Activated T-cell treated with anti-CD3 and anti-CD28 coated beads, Interleukin-2, amount 50 U/mL, for 4 hours (primary cell): ENCODE results near the gene EDA. TPM values are rescaled to one million over a fixed set of nuclear protein-coding genes. Genes with fewer than 3 reads are reported as not detected.
"Not testable (repeated sequence)": the region's sequence is repeated elsewhere in the genome, so short reads cannot be mapped to it uniquely, and the experiment has no call there.

Experiments used
- ATAC-seq, 2 donors: fragments of 200-7000 bp; cut with Tn5 transposase; one replicate each; pipeline ENCODE4 v1.10.0; 2021
- DNase-seq: peaks from one replicate; pipeline ENCODE4 v3.0.0-alpha.2; 2020
- H3K27me3 Mint-ChIP-seq: one replicate; pipeline ENCODE4 v1.8.0; 2021; ENCODE audit warnings: low read depth, mixed read lengths
- H3K36me3 Mint-ChIP-seq: one replicate; pipeline ENCODE4 v1.8.0; 2022; ENCODE audit warnings: mixed read lengths; ENCODE audit not compliant: insufficient read depth
- H3K4me1 Mint-ChIP-seq: one replicate; pipeline ENCODE4 v1.8.0; 2021; ENCODE audit warnings: low read depth, mixed read lengths
- H3K4me3 Mint-ChIP-seq: one replicate; pipeline ENCODE4 v1.8.0; 2021; ENCODE audit warnings: mild to moderate bottlenecking, moderate library complexity, mixed read lengths
- H3K9me3 Mint-ChIP-seq: one replicate; pipeline ENCODE4 v1.8.0; 2021; ENCODE audit warnings: mixed read lengths
- total RNA-seq, 3 donors: library from RNA; stranded (reverse); gene quantifications; one replicate each; pipeline ENCODE4 v1.2.1, GENCODE V29; 2021

The EDA gene
- total RNA-seq, 3 donors from 2014 or later, result 0.42 to 2.6 (median 1.2) TPM

DNA sequence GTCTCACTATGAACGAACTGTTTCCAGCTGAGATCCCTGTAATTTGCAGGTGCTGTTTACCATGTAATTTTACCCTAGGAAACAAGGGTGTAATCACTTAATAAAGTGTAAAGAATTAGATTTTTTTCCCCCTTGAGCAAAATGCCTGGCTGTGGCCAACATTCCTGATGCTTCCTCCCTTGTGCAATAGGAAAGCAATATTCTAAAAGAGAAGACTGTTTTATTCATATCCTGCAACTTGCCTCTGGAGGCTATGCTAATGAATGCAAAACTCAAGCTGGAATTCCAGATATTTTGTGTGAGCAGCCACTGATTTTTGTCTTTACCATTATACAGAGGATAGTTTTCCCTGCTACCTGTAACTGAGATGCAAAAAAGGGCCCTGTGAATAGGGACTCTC lies 335.8 kb downstream of the EDA start:
- ATAC-seq (no peak), DNase-seq (no peak)
- H3K27me3 Mint-ChIP-seq, result no peaks in the 10 kb centered on the region
- no peaks in the 10 kb centered on the region for H3K4me1 Mint-ChIP-seq
- H3K9me3 Mint-ChIP-seq, result no peaks in the 10 kb centered on the region
- peaks cover 1% of the 10 kb centered on the region for H3K36me3 Mint-ChIP-seq
- no peak overlapping the region for H3K4me3 Mint-ChIP-seq

GRCh38 chrX:69959712-69960111 lies 343.8 kb downstream of the EDA start:
- ATAC-seq (no peak), DNase-seq (no peak)
- no peaks in the 10 kb centered on the region for H3K27me3 Mint-ChIP-seq
- no peaks in the 10 kb centered on the region for H3K4me1 Mint-ChIP-seq
- H3K4me3 Mint-ChIP-seq, result no peak overlapping the region
- no peaks in the 10 kb centered on the region for H3K9me3 Mint-ChIP-seq
- no peaks in the 10 kb centered on the region for H3K36me3 Mint-ChIP-seq

- no peak for DNase-seq
- Mint-ChIP-seq H3K9me3 (no peaks in the 10 kb centered on the region), H3K27me3 (no peaks in the 10 kb centered on the region), H3K4me1 (no peaks in the 10 kb centered on the region), H3K4me3 (no peak overlapping the region), H3K36me3 (no peaks in the 10 kb centered on the region)
- peak in 1 of 2 donors; percentile 30 for ATAC-seq
These were observed 345.6 kb downstream of the EDA start for GRCh38 chrX:69961365-69962072.

DNA sequence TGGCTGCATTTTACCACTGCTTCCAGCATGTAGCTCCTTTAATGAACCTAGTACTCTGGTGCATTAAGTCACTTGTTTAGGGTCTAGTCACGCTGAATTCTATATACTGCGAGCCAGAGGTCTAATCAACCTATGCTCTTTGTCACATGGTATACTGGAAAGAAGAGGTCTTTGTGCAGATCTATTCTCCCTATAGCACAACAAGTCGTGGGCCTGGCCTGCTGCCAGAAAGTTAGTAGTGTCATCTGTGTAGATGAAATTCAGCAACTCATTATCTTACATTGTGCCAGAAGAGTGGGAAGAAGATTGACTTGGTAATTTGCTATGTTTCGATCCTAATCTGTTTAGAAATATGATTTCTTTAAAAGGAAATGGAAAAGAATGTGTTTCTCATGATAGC lies 353.0 kb downstream of the EDA start:
- no peaks in the 10 kb centered on the region for H3K27me3 Mint-ChIP-seq
- DNase-seq (no peak), ATAC-seq (no peak)
- no peaks in the 10 kb centered on the region for H3K9me3 Mint-ChIP-seq
- no peak overlapping the region for H3K4me3 Mint-ChIP-seq
- no peaks in the 10 kb centered on the region for H3K36me3 Mint-ChIP-seq
- H3K4me1 Mint-ChIP-seq, result no peaks in the 10 kb centered on the region

DNA sequence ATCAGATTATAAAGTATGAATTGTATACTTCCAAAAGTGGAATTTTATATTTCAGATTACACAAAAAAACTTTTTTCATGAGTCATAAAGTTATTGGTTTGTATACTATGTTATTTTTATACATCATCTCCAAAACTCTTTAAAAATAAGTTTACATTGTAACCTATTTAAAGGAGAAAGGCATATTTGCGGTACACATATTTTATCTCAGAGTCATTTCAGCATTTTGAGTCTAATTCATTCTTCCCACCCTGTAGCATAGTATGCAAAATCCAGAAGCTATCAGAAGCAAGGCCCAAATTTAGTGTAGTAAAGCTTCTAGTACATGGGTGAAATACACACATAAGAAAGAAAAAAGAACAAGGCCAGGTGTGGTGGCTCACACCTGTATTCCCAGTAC lies 353.5 kb downstream of the EDA start:
- no peaks in the 10 kb centered on the region for H3K9me3 Mint-ChIP-seq
- ATAC-seq, result no peak
- H3K27me3 Mint-ChIP-seq, result no peaks in the 10 kb centered on the region
- no peak for DNase-seq
- no peaks in the 10 kb centered on the region for H3K4me1 Mint-ChIP-seq
- H3K4me3 Mint-ChIP-seq, result no peak overlapping the region
- H3K36me3 Mint-ChIP-seq, result no peaks in the 10 kb centered on the region

DNA sequence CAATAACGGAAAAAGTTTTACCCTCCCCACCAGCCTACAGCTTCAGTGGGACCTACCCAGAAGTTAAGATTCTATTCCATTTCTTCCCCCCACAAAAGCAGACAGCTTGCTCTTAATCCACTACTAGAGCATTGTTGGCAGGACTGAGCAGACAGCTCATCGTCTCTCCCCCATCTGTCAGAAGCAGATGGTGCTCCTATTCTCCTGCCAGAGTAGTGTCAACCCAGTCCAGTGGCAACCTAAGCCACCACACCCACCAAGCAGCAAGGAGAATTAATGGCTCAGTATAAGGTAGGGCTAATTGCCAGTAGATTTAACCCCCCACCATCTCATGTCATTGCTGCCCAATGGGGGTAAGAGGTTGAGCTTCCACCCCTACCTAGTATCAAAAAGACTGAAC lies 371.8 kb downstream of the EDA start:
- ATAC-seq (no peak), DNase-seq (no peak)
- Mint-ChIP-seq H3K36me3 (no peaks in the 10 kb centered on the region), H3K4me3 (no peak overlapping the region), H3K4me1 (peaks cover 4% of the 10 kb centered on the region), H3K27me3 (no peaks in the 10 kb centered on the region), H3K9me3 (no peaks in the 10 kb centered on the region)

GRCh38 chrX:69988955-69989394 lies 373.1 kb downstream of the EDA start:
- H3K27me3 Mint-ChIP-seq, result no peaks in the 10 kb centered on the region
- ATAC-seq, result peak in 1 of 2 donors; percentile 10
- peaks cover 4% of the 10 kb centered on the region for H3K4me1 Mint-ChIP-seq
- no peak overlapping the region for H3K4me3 Mint-ChIP-seq
- H3K9me3 Mint-ChIP-seq, result no peaks in the 10 kb centered on the region
- H3K36me3 Mint-ChIP-seq, result no peaks in the 10 kb centered on the region
- DNase-seq, result no peak

DNA sequence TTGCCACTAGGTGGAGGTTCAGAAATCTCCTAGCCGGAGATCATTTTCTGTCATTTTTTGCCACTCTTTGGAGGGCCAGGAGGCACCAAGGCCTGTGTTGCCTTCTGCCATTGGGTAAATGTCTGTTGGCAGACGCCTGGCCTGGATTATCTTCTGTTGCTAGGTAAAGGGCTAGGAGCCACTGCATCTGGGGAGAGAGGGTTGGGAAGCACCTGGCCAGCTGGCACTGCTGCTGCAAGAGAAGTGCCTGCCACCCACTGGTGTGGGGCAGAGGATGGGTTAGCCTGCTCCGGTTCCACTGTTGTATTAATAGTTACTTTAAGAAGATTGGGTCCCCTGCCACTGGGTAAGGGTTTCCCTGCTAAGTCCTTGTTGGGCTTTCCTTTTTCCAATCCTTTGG lies 375.8 kb downstream of the EDA start:
- Mint-ChIP-seq H3K36me3 (peaks cover 2% of the 10 kb centered on the region), H3K4me3 (no peak overlapping the region), H3K27me3 (no peaks in the 10 kb centered on the region), H3K9me3 (no peaks in the 10 kb centered on the region), H3K4me1 (peaks cover 4% of the 10 kb centered on the region)
- DNase-seq (no peak), ATAC-seq (no peak)

DNA sequence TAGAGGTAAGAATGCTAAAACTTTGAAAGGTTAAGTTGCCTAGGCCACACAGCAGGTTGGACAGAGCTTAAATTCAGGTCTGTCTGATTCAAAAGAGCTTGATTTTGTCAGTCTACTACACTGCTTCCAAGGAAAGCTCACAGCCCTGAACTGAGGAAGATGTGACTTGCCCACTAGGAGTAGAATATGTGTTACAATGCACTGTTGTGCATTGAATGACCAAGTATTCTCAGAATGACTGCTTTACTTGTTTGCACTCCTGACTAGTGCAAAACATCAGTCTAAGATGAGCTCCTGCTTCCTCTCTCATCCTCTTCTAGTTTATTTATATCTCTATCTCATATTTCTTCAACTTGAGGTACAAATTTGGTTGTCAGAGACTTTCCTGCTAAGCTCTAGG lies 377.6 kb downstream of the EDA start:
- DNase-seq (no peak), ATAC-seq (no peak)
- Mint-ChIP-seq H3K9me3 (no peaks in the 10 kb centered on the region), H3K36me3 (peaks cover 2% of the 10 kb centered on the region), H3K4me3 (no peak overlapping the region), H3K27me3 (no peaks in the 10 kb centered on the region), H3K4me1 (no peaks in the 10 kb centered on the region)

DNA sequence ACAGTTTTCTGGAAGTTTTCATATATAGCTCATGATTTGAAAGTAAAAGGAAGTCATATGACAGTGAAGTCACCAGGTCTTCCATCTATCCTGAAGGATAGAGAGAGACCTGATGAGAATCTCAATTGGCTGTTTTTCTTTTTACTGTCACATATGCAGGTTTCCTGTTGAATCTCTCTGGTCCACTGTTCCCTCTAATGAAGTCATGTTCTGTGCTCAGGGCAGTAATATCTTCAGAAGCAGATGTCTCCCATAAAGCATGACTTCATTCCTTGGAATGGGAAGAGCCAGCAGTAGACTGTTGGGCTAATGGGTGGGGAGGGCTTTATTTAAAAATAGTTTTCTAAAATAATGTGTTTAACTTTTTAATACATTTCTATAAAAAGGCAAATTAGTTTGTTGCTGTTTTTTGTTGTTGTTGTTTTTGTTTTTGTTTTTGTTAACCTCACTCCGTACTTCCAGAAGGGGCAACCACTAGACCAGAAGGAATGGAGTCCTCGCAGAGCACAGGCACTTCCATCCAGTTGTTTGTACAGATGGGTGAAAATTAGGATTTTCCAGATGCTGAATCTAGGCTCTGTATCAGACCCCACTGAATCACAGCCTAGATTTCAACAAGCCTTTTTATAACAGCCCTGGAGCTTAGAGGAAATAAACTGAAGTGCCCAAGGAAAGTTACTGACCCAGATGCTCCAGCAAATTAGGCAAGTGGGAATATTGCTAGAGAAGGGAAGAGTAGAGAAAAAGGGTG lies 379.6 kb downstream of the EDA start:
- H3K4me3 Mint-ChIP-seq, result no peak overlapping the region
- ATAC-seq (no peak), DNase-seq (no peak)
- no peaks in the 10 kb centered on the region for H3K27me3 Mint-ChIP-seq
- no peaks in the 10 kb centered on the region for H3K4me1 Mint-ChIP-seq
- H3K9me3 Mint-ChIP-seq, result no peaks in the 10 kb centered on the region
- peaks cover 2% of the 10 kb centered on the region for H3K36me3 Mint-ChIP-seq

GRCh38 chrX:69996113-69996468 lies 380.2 kb downstream of the EDA start:
- no peaks in the 10 kb centered on the region for H3K27me3 Mint-ChIP-seq
- H3K4me1 Mint-ChIP-seq, result no peaks in the 10 kb centered on the region
- no peak for ATAC-seq
- H3K9me3 Mint-ChIP-seq, result no peaks in the 10 kb centered on the region
- H3K4me3 Mint-ChIP-seq, result no peak overlapping the region
- H3K36me3 Mint-ChIP-seq, result peaks cover 2% of the 10 kb centered on the region
- DNase-seq, result no peak

DNA sequence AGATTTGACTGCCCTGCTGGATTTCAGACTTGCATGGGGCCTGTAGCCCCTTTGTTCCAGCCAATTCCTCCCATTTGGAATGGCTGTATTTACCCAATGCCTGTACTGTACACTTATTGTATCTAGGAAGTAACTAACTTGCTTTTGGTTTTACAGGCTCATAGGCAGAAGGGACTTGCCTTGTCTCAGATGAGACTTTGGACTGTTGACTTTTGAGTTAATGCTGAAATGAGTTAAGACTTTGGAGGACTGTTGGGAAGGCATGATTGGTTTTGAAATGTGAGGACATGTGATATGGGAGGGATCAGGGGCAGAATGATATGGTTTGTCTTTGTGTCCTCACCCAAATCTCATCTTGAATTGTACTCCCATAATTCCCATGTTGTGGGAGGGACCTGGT lies 382.4 kb downstream of the EDA start:
- not testable (repeated sequence) for H3K36me3 Mint-ChIP-seq, ATAC-seq, H3K9me3 Mint-ChIP-seq, H3K4me3 Mint-ChIP-seq, DNase-seq, H3K27me3 Mint-ChIP-seq, H3K4me1 Mint-ChIP-seq

DNA sequence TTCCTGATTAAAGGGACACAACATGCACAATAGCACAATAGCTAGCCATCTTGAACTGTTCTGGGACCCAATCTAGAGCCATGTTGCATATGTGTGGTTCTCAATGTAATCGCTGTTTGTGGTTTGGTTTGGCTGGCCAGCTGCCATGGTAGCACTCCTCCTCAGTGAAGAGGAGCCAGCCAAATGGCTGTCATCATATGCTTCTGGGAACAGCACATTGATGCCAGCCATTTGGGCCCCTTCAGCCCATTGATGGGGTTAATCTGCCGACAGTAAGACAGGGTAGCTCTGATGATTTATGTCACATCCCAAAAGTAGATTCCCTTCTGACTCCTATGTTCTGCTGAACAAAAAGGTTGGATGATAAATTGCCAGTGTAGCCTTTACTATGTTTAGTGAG lies 385.4 kb downstream of the EDA start:
- no peaks in the 10 kb centered on the region for H3K27me3 Mint-ChIP-seq
- DNase-seq, result no peak
- no peaks in the 10 kb centered on the region for H3K9me3 Mint-ChIP-seq
- H3K4me1 Mint-ChIP-seq, result no peaks in the 10 kb centered on the region
- peaks cover 2% of the 10 kb centered on the region for H3K36me3 Mint-ChIP-seq
- no peak overlapping the region for H3K4me3 Mint-ChIP-seq
- ATAC-seq, result no peak

DNA sequence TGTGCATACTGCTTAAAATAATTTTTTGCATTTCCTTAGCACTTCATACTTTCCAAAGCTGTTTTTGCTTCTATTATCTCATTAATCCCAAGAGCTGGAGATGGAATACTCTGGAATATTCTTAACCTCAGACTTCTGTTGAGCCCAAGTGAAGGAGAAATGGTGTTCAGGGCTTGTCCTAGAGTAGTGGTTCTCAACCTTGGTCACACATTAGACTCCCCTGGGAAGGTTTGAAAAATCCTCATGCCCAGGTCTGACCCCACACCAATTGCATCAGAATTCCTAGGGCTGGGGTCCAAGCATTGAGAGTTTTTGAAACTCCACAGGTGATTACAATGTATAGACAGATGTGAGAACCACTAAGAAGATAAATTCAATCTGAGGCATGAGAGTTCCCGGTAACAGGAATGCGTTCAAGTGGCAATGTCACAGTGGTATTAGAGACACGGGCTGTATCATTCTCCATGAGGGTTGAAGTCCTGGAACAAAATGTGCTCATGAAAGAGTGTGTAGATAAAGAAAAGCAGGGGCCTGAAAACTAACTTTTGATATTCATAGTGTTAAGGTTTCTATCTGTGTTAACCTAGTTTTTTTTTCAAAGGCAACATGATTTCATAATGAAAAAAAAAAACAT lies 385.9 kb downstream of the EDA start:
- DNase-seq, result no peak
- no peaks in the 10 kb centered on the region for H3K36me3 Mint-ChIP-seq
- no peak for ATAC-seq
- no peaks in the 10 kb centered on the region for H3K4me1 Mint-ChIP-seq
- H3K27me3 Mint-ChIP-seq, result no peaks in the 10 kb centered on the region
- no peaks in the 10 kb centered on the region for H3K9me3 Mint-ChIP-seq
- no peak overlapping the region for H3K4me3 Mint-ChIP-seq

- no peak for DNase-seq
- Mint-ChIP-seq H3K27me3 (no peaks in the 10 kb centered on the region), H3K4me3 (no peak overlapping the region), H3K36me3 (no peaks in the 10 kb centered on the region), H3K9me3 (no peaks in the 10 kb centered on the region), H3K4me1 (peaks cover 2% of the 10 kb centered on the region)
- no peak for ATAC-seq
These were observed 392.0 kb downstream of the EDA start for GRCh38 chrX:70007946-70008345.
